ENCODE measurements around the gene HEXB.

GRCh38 chr5:74669821-74670220, 15.2 kb upstream of the HEXB start:
- TF ChIP-seq POLR2A (IDR thresholded peaks at IDR 0.05; ENCODE audit: low read depth) (no peak), CTCF (IDR thresholded peaks at IDR 0.05) (no peak)

Measured in esophagus muscularis mucosa (tissue), 3 donors.